Progenitor cell of endocrine pancreas (in vitro differentiated cells): ENCODE measurements around the gene NDUFS6. TPM values are rescaled to one million over a fixed set of nuclear protein-coding genes. Genes with fewer than 3 reads are reported as not detected.

Experiments
- DNase-seq: peaks from one replicate; pipeline ENCODE4 v3.0.0; 2021; ENCODE audit warnings: low spot score; ENCODE audit not compliant: unreplicated experiment
- H3K27ac Mint-ChIP-seq: 2 replicates; pipeline ENCODE4 v1.8.0; 2021; ENCODE audit warnings: mild to moderate bottlenecking, moderate library complexity, mixed read lengths
- H3K27me3 Mint-ChIP-seq: 2 replicates; pipeline ENCODE4 v1.8.0; 2021; ENCODE audit warnings: mixed read lengths
- H3K36me3 Mint-ChIP-seq: 2 replicates; pipeline ENCODE4 v1.8.0; 2022; ENCODE audit warnings: mixed read lengths; ENCODE audit not compliant: insufficient read depth
- H3K4me1 Mint-ChIP-seq: 2 replicates; pipeline ENCODE4 v1.8.0; 2021; ENCODE audit warnings: low read depth, mixed read lengths
- H3K4me3 Mint-ChIP-seq: 2 replicates; pipeline ENCODE4 v1.8.0; 2021; ENCODE audit warnings: low read depth, mild to moderate bottlenecking, moderate library complexity, mixed read lengths
- H3K9me3 Mint-ChIP-seq: 2 replicates; pipeline ENCODE4 v1.8.0; 2021; ENCODE audit warnings: low read depth, mixed read lengths
- total RNA-seq: library from RNA; stranded (reverse); gene quantifications from 2 replicates; pipeline ENCODE4 v1.2.1, GENCODE V29; 2021
- TF ChIP-seq, protein P1 (sequence below): fragments of 200-600 bp; sonication (generic); IDR thresholded peaks from one replicate; pipeline ENCODE4 v1.5.0; 2021; ENCODE audit warnings: antibody characterized with exemption, mild to moderate bottlenecking; ENCODE audit not compliant: unreplicated experiment

Gene NDUFS6
- total RNA-seq, 1 donor from 2014 or later = 36.4 TPM

DNA sequence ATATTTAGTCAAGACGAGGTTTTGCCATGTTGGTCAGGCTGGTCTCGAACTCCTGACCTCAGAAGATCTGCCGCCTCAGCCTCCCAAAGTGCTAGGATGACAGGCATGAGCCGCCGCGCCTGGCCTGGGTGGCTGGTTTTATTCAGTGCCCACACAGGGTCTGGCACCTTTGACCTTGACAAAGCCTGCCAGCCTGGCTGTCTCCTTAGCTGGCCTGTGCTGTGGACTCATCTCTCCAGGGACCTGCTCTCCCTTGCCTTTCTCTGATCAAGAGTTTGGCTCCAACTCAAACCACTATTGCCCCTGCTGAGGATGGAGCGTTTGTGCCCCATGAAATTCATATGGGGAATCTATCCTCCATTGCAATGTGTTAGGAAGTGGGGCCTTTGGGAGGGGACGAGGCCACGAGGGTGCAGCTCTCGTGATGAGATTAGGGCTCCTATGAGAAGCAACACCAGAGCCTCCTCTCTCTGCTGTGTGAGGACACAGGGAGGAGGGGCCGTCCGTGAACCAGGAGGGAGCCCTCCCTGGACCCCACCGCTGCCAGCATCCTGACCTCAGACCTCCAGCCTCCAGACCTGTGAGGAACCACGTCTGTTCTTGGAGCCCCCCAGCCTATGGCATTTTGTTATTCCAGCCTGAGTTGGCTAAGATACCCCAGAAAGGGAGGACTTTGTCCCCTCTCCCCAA, 46.5 kb upstream of the NDUFS6 start:
- H3K27ac Mint-ChIP-seq = no peak overlapping the region
- peaks cover 10% of the 10 kb centered on the region for H3K4me1 Mint-ChIP-seq
- TF ChIP-seq, protein P1, sequence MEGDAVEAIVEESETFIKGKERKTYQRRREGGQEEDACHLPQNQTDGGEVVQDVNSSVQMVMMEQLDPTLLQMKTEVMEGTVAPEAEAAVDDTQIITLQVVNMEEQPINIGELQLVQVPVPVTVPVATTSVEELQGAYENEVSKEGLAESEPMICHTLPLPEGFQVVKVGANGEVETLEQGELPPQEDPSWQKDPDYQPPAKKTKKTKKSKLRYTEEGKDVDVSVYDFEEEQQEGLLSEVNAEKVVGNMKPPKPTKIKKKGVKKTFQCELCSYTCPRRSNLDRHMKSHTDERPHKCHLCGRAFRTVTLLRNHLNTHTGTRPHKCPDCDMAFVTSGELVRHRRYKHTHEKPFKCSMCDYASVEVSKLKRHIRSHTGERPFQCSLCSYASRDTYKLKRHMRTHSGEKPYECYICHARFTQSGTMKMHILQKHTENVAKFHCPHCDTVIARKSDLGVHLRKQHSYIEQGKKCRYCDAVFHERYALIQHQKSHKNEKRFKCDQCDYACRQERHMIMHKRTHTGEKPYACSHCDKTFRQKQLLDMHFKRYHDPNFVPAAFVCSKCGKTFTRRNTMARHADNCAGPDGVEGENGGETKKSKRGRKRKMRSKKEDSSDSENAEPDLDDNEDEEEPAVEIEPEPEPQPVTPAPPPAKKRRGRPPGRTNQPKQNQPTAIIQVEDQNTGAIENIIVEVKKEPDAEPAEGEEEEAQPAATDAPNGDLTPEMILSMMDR = no peak
- no peak overlapping the region for H3K4me3 Mint-ChIP-seq
- peaks cover 9% of the 10 kb centered on the region for H3K27me3 Mint-ChIP-seq
- peaks cover 6% of the 10 kb centered on the region for H3K9me3 Mint-ChIP-seq
- H3K36me3 Mint-ChIP-seq = no peaks in the 10 kb centered on the region
- no peak for DNase-seq

DNA sequence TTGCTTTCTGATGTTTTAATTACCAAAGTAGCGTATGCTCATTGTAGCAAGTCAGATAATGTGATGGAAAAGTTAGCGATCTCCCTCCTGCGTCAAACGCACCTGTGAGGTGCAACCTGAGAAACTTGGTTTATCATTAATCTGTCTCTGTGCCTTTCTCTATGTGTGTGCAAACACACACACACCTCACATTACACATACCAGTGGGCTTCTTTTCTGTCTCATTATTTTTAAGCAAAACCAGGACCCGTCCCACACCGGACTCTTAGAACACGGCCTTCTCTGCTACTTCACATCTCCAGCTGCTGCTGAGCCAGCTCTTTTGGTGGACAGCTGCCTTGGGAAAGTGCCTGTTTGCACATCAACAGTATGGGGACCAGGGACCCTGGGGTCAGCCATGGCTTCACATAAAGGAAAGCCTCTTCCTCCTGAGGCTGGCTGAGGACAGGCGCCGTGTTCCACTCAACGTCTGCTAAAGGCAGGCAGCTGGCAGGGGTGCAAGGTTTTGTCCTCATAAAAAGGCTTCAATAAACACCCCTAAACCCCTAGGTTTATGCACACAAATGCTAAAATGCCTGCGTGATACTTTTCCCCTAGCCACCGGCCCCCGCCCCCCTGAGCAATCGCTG, 45.8 kb upstream of the NDUFS6 start:
- H3K4me3 Mint-ChIP-seq = no peak overlapping the region
- TF ChIP-seq, protein P1 = no peak
- DNase-seq = no peak
- peaks cover 6% of the 10 kb centered on the region for H3K9me3 Mint-ChIP-seq
- no peak overlapping the region for H3K27ac Mint-ChIP-seq
- peaks cover 9% of the 10 kb centered on the region for H3K27me3 Mint-ChIP-seq
- no peaks in the 10 kb centered on the region for H3K36me3 Mint-ChIP-seq
- peaks cover 10% of the 10 kb centered on the region for H3K4me1 Mint-ChIP-seq

DNA sequence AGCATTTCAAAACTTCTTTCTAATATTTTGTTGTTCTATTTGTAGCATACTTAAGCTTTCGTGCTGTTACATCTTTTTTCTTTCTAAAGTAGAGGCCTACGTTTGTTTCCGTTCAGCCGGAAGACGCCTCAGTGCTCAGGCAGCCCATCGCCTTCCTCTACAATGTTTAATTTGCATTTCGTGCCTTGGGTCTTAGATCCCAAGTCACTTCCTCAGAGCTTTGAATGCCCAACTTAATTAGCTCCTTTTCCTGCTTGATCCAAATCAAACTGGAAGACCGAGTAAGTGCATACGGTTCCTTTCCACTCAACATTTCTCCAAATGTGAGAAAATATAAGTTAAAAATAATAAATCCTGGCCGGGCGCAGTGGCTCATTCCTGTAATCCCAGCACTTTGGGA, 44.7 kb upstream of the NDUFS6 start:
- no peaks in the 10 kb centered on the region for H3K36me3 Mint-ChIP-seq
- peaks cover 10% of the 10 kb centered on the region for H3K4me1 Mint-ChIP-seq
- H3K27ac Mint-ChIP-seq = no peak overlapping the region
- peaks cover 11% of the 10 kb centered on the region for H3K27me3 Mint-ChIP-seq
- H3K9me3 Mint-ChIP-seq = peaks cover 6% of the 10 kb centered on the region
- H3K4me3 Mint-ChIP-seq = no peak overlapping the region
- no peak for DNase-seq
- TF ChIP-seq, protein P1 = no peak

DNA sequence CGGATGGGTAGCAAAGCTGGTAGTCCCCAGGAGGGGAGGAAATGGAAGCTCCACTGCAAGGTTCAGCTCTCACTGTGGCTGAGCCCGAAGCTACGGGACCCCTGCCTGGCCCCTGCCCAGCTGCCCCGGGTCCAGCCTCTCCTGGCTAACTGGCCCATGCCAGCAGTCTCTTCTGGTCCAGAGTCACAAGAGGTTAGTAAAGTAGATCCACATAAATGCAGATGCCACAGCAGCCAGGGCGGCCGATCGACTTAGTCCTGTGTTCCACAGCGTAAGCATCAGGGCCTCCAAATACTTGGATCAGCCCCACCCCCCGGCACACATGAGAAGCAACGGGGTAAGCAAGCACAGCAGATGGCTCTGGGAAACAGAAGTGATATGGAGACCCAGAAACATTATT, 43.7 kb upstream of the NDUFS6 start:
- Mint-ChIP-seq H3K4me1 (peaks cover 10% of the 10 kb centered on the region), H3K27me3 (peaks cover 16% of the 10 kb centered on the region), H3K4me3 (no peak overlapping the region), H3K27ac (no peak overlapping the region), H3K36me3 (no peaks in the 10 kb centered on the region), H3K9me3 (peaks cover 6% of the 10 kb centered on the region)
- TF ChIP-seq, protein P1 = no peak
- DNase-seq = no peak

DNA sequence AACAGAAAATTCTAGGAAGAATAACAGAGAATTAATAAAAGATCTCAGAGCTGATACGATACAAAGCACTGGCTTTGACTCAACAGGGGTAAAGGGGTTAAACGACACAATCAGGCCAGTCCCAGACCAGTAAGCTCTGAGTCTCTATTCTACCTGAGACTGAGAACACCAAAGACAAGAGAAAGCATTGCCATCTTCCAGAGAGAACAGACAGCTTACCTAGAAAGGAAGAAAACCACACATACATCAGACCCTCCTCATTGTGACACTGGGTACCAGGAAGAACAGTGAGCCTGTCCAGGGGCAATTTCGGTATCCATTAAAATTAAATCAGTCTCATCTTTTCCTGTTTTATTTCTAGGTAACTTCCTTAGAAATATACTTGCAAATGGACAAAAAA, 42.6 kb upstream of the NDUFS6 start:
- Mint-ChIP-seq H3K4me3 (no peak overlapping the region), H3K36me3 (no peaks in the 10 kb centered on the region), H3K27ac (no peak overlapping the region), H3K4me1 (peaks cover 10% of the 10 kb centered on the region), H3K9me3 (peaks cover 6% of the 10 kb centered on the region), H3K27me3 (peaks cover 18% of the 10 kb centered on the region)
- TF ChIP-seq, protein P1 = no peak
- no peak for DNase-seq
